K562 (cell line): Measurements from ENCODE around the gene DENND1A. TPM values are rescaled to one million over a fixed set of nuclear protein-coding genes. Genes with fewer than 3 reads are reported as not detected.
A peak's percentile ranks its signal among the peaks of the same experiment; 100 is the strongest.

Experiments
- ATAC-seq: fragments of 200-7000 bp; cut with Tn5 transposase; 3 replicates; pipeline ENCODE4 v1.9.1; 2020; ENCODE audit warnings: moderate library complexity
- BruUV-seq: library from RNA; stranded (reverse); fragments of 400-500 nt; replicated peaks from 2 replicates; lab custom pipeline; 2021; lab: Mats Ljungman, UMichigan
- CTCF ChIA-PET: fragments of 300-600 bp; formaldehyde crosslinking; extraction: SDS; loops from one replicate; lab custom pipeline; 2021; ENCODE audit warnings: low intra/inter-chr PET ratio; lab: Yijun Ruan, JAX
- POLR2A ChIA-PET: fragments of 300-600, 350-650 bp; sonication (Branson Sonifier 250); formaldehyde crosslinking; extraction: SDS; loops from one replicate; lab custom pipeline; 2021; ENCODE audit warnings: antibody characterized with exemption, inconsistent platforms; lab: Yijun Ruan, JAX
- DNase-seq, 4 experiments: peaks; one replicate each; pipeline versions ENCODE4 v3.0.0 to v3.0.0-alpha.2; 2011 to 2018; ENCODE audit warnings: low spot score in 3 of 4, mixed read lengths in 3 of 4; ENCODE audit errors: extremely low read depth in 1 of 4
- FAIRE-seq: peaks from 2 replicates; lab custom pipeline; 2011; peaks lifted over from hg19 to GRCh38; lab: Jason Lieb, UNC
- H2AFZ ChIP-seq: 2 replicates; pipeline ENCODE4 v1.6.0; 2011; ENCODE audit warnings: low read depth, low read length, control low read depth, inconsistent platforms
- H3K27ac ChIP-seq: fragments of 200-600 bp; 3 replicates; pipeline ENCODE4 v1.8.0; 2011; ENCODE audit warnings: low read depth, mild to moderate bottlenecking, control low read depth, inconsistent platforms, low read length, moderate library complexity, mixed read lengths; ENCODE audit errors: extremely low read depth
- H3K27me3 ChIP-seq, 2 experiments: fragments of 300-600 bp in 1 of 2; 2 replicates in 1 of 2; 3 replicates in 1 of 2; pipeline versions ENCODE4 v1.6.0 to v1.8.0; 2011; ENCODE audit warnings: inconsistent platforms in 2 of 2, low read length in 2 of 2, mild to moderate bottlenecking in 1 of 2, mixed read lengths in 1 of 2, moderate library complexity in 1 of 2; ENCODE audit not compliant: control insufficient read depth in 2 of 2, insufficient read depth in 2 of 2
- H3K36me3 ChIP-seq: fragments of 300-600 bp; 3 replicates; pipeline ENCODE4 v1.8.0; 2011; ENCODE audit warnings: mild to moderate bottlenecking, low read length, inconsistent platforms; ENCODE audit not compliant: control insufficient read depth, insufficient read depth
- H3K4me1 ChIP-seq, 2 experiments: fragments of 200-600 bp in 1 of 2; replicated peaks in 1 of 2; 2 replicates in 1 of 2; 3 replicates in 1 of 2; pipeline versions ENCODE4 v1.5.1 to v1.8.0; 2011; ENCODE audit warnings: inconsistent platforms in 2 of 2, low read length in 2 of 2, mild to moderate bottlenecking in 1 of 2, mixed read lengths in 1 of 2, moderate library complexity in 1 of 2; ENCODE audit not compliant: control insufficient read depth in 2 of 2, insufficient read depth in 2 of 2
- H3K4me2 ChIP-seq: 2 replicates; pipeline ENCODE4 v1.6.1; 2011; ENCODE audit warnings: low read length, control low read depth, inconsistent platforms, mixed read lengths; ENCODE audit not compliant: insufficient read depth
- H3K4me3 ChIP-seq: fragments of 200-600 bp; sonication (generic), shearing (Covaris generic); 2 replicates; pipeline ENCODE4 v1.5.1; 2016; ENCODE audit warnings: control low read depth, inconsistent platforms
- H3K79me2 ChIP-seq: fragments of 200-600 bp; 3 replicates; pipeline ENCODE4 v1.8.0; 2011; ENCODE audit warnings: low read length, inconsistent platforms; ENCODE audit not compliant: control insufficient read depth, insufficient read depth
- H3K9ac ChIP-seq, 2 experiments: 2 replicates each; pipeline versions ENCODE4 v1.6.0 to v1.6.1; 2011; ENCODE audit warnings: low read depth in 2 of 2, low read length in 2 of 2, control low read depth in 1 of 2, inconsistent platforms in 1 of 2, mild to moderate bottlenecking in 1 of 2, mixed read lengths in 1 of 2; ENCODE audit not compliant: insufficient read depth in 1 of 2
- H3K9me1 ChIP-seq: one replicate; pipeline ENCODE4 v1.6.0; 2011; ENCODE audit warnings: inconsistent platforms, mild to moderate bottlenecking, low read length, moderate library complexity; ENCODE audit not compliant: control insufficient read depth, insufficient read depth
- H3K9me3 ChIP-seq: replicated peaks from 2 replicates; pipeline ENCODE4 v1.5.1; 2011; ENCODE audit warnings: low read depth, low read length, inconsistent platforms; ENCODE audit not compliant: control insufficient read depth, insufficient read depth
- H4K20me1 ChIP-seq: replicated peaks from 2 replicates; pipeline ENCODE4 v1.6.1; 2011; ENCODE audit warnings: low read length, inconsistent platforms, mixed read lengths; ENCODE audit not compliant: control insufficient read depth, insufficient read depth
- ARID4B ChIP-seq: sonication (generic); formaldehyde crosslinking; IDR thresholded peaks from 2 replicates; pipeline ENCODE4 v1.8.0; 2022; ENCODE audit warnings: mild to moderate bottlenecking, missing genetic modification reagents
- ATF6 ChIP-seq: sonication (generic); formaldehyde crosslinking; IDR thresholded peaks from 2 replicates; pipeline ENCODE4 v1.4.0; 2020; ENCODE audit warnings: mild to moderate bottlenecking, missing genetic modification reagents
- BCL6 ChIP-seq: fragments of 250-450 bp; sonication (Bioruptor Pico); IDR thresholded peaks from 2 replicates; pipeline ENCODE4 v1.4.0; 2020
- BHLHE40 ChIP-seq: IDR thresholded peaks from 2 replicates; pipeline ENCODE4 v1.6.1; 2011; ENCODE audit warnings: low read length, improper control_type of control experiment
- CEBPB ChIP-seq: fragments of 450-650 bp; IDR thresholded peaks from 2 replicates; pipeline ENCODE4 v1.6.1; 2016; ENCODE audit warnings: missing genetic modification characterization, missing compliant biosample characterization
- CEBPG ChIP-seq, 3 experiments: fragments of 200-800 bp in 1 of 3; sonication (Bioruptor generic) in 1 of 3; sonication (generic) in 1 of 3; formaldehyde crosslinking in 1 of 3; IDR thresholded peaks in 2 of 3; conservative IDR thresholded peaks in 1 of 3; 2 replicates each; pipeline versions ENCODE4 v1.6.1 to v1.8.0; 2016 to 2022; ENCODE audit warnings: missing compliant biosample characterization in 2 of 3, missing genetic modification characterization in 2 of 3, mild to moderate bottlenecking in 1 of 3, missing genetic modification reagents in 1 of 3
- E2F3 ChIP-seq: fragments of 250-450 bp; sonication (Bioruptor Pico); IDR thresholded peaks from 2 replicates; pipeline ENCODE4 v1.4.0; 2020; ENCODE audit warnings: mild to moderate bottlenecking
- IRF9 ChIP-seq: fragments of 450-650 bp; IDR thresholded peaks from 2 replicates; pipeline ENCODE4 v1.6.1; 2016; ENCODE audit warnings: missing biosample characterization, missing genetic modification characterization
- POLR2G ChIP-seq: fragments of 200-400 bp; formaldehyde crosslinking; IDR thresholded peaks from 2 replicates; pipeline ENCODE4 v1.6.1; 2017; ENCODE audit warnings: low read depth, mild to moderate bottlenecking, antibody characterized with exemption, low read length, moderate library complexity
- ZNF408 ChIP-seq: fragments of 250-450 bp; sonication (Bioruptor Pico); IDR thresholded peaks from 2 replicates; pipeline ENCODE4 v1.4.0; 2020; ENCODE audit warnings: low read depth, mild to moderate bottlenecking, moderate library complexity
- WGBS: fragments of 100-300 bp; shearing (Covaris generic); methylation state at CpG from one replicate; pipeline ENCODE4 v1.1.6; 2016; ENCODE audit warnings: low coverage, mixed read lengths; ENCODE audit not compliant: insufficient coverage; ENCODE audit errors: missing lambda C conversion rate; 5-methylcytosine and 5-hydroxymethylcytosine counted together
- in situ Hi-C: fragments of 300-500 bp; cut with MboI; formaldehyde crosslinking; loops from 4 replicates; pipeline ENCODE4 v1.15.0; 2018; ENCODE audit warnings: inconsistent platforms, mixed read lengths
- intact Hi-C: fragments of 100-400 bp; cut with micrococcal nuclease; formaldehyde crosslinking; loops from 2 replicates; pipeline ENCODE4 v1.14.2; 2022
- polyA plus RNA-seq, 8 experiments: library from polyadenylated mRNA; depleted of rRNA in 4 of 8; stranded (reverse) in 5 of 8; unstranded in 3 of 8; fragments of >200 nt; fragmentation: Nextera tagmentation in 2 of 8; fragmentation: Illumina TruSeq in 1 of 8; extraction: Ambion mirVana in 2 of 8; extraction: Trizol in 1 of 8; gene quantifications; 2 replicates each; pipeline versions ENCODE4 v1.2.1 to v1.2.3, GENCODE V29; 2011 to 2014; ENCODE audit warnings: inconsistent platforms in 1 of 8, missing spikeins in 1 of 8
- total RNA-seq, 7 experiments: library from RNA; depleted of rRNA in 6 of 7; stranded (reverse); fragments of >200 nt in 6 of 7; fragmentation: Illumina TruSeq in 2 of 7; extraction: Trizol in 2 of 7; gene quantifications; 2 replicates each; pipeline versions ENCODE4 v1.2.1 to v1.2.3, GENCODE V29; 2011 to 2021; ENCODE audit warnings: low replicate concordance in 1 of 7

Gene DENND1A
- total and polyA plus RNA-seq, 9 of the 15 experiments (the other 6 are each of a cell fraction or from before 2014, with no cell fraction given): 7.6 to 29.5 (median 15.7) TPM

- H3K27me3 ChIP-seq: peaks cover 5 to 41% of the 10 kb centered on the region in 2 experiments; a peak in 3 of 5 replicates
- CTCF ChIA-PET: no interaction called here
- H4K20me1 ChIP-seq: no peaks in the 10 kb centered on the region
- no peak for ATAC-seq
- H3K79me2 ChIP-seq: no peaks in the 10 kb centered on the region
- POLR2A ChIA-PET: interaction anchor here (0.7 kb wide), 1 partner anchor 395 kb away, joined by 4 read pairs; no protein-coding TSS in a partner anchor
- no peak overlapping the region for H3K27ac ChIP-seq
- H3K9ac ChIP-seq: no peak overlapping the region
- no peak for DNase-seq
- H3K9me3 ChIP-seq: no peaks in the 10 kb centered on the region
- H3K36me3 ChIP-seq: no peaks in the 10 kb centered on the region
- no peaks in the 10 kb centered on the region for H3K9me1 ChIP-seq
- no peak overlapping the region for H3K4me3 ChIP-seq
- no peak for FAIRE-seq
- in situ Hi-C loops: no loop called here
- H2AFZ ChIP-seq: no peak overlapping the region
- TF ChIP-seq E2F3: no peak
- no peak for TF ChIP-seq ARID4B (CRISPR knock-in tag)
- peak; percentile 89 for TF ChIP-seq IRF9 (tag)
- TF ChIP-seq CEBPB (tag): peak; percentile 99
- no peak for TF ChIP-seq POLR2G
- no peak for TF ChIP-seq ATF6
- TF ChIP-seq ZNF408: no peak
- no peak for TF ChIP-seq BCL6 (CRISPR knock-in tag)
- no peak for TF ChIP-seq BHLHE40
- TF ChIP-seq CEBPG (CRISPR knock-in tag; IDR thresholded peaks at IDR 0.05): peak; percentile 81
- peak; percentile 92 to 99 for TF ChIP-seq CEBPG (tag; conservative IDR thresholded peaks at IDR 0.05 in 1 of 2, IDR thresholded peaks at IDR 0.05 in 1 of 2)
- TF ChIP-seq, all 486 proteins: peak for 3
- no TSS peak for BruUV-seq
- 16% methylated on average over 9 of the region's 9 CpGs for WGBS
- Histone ChIP-seq H3K4me1 (no peaks in the 10 kb centered on the region), H3K4me2 (no peak overlapping the region)
- intact Hi-C loops: loop anchor here (10.0 kb wide), 1 partner anchor 410 kb away; no protein-coding TSS in a partner anchor
These were observed 24.8 kb upstream of the DENND1A start for GRCh38 chr9:123954518-123955280.
